ENCODE results near the gene EPC1. TPM values are rescaled to one million over a fixed set of nuclear protein-coding genes. Genes with fewer than 3 reads are reported as not detected.
A peak's percentile ranks its signal among the peaks of the same experiment; 100 is the strongest.

EPC1 gene
- polyA plus RNA-seq, 1 of the 3 experiments (the other 2 are of a cell fraction) = 21.8 TPM

- 47% methylated on average over 11 of the region's 11 CpGs for WGBS (ENCODE audit: low lambda C conversion rate)
Observed at GRCh38 chr10:32298075-32298812, 48.7 kb downstream of the EPC1 start.

More at GRCh38 chr10:32298075-32298812, 48.7 kb downstream of the EPC1 start:
- ChIA-PET POLR2A (no interaction called here), CTCF (interaction anchor here (1.2 kb wide), 1 partner anchor 16 kb away, joined by 3 read pairs; no protein-coding TSS in a partner anchor)
- H3K36me3 ChIP-seq (replicated peaks in 1 of 2; ENCODE audit: control insufficient read depth in 1 of 2, insufficient read depth in 2 of 2, low read length in 1 of 2) = peaks cover 5 to 19% of the 10 kb centered on the region in 2 experiments
- no peak for DNase-seq
- no peaks in the 10 kb centered on the region for H3K27me3 ChIP-seq (ENCODE audit: insufficient read depth)
- H3K27ac ChIP-seq (ENCODE audit: low read depth in 2 of 2, low read length in 1 of 2) = peak overlapping the region; percentile 58 to 93; a peak in 3 of 4 replicates
- H3K9ac ChIP-seq = peak overlapping the region; percentile 49; the same call in 1 of the 2 replicates
- H3K4me2 ChIP-seq = peak overlapping the region; percentile 47
- H4K20me1 ChIP-seq (ENCODE audit: insufficient read depth) = peaks cover 78% of the 10 kb centered on the region
- peaks cover 98% of the 10 kb centered on the region for H3K79me2 ChIP-seq (ENCODE audit: insufficient read depth)
- H3K9me3 ChIP-seq = no peaks in the 10 kb centered on the region
- no peak overlapping the region for H3K4me3 ChIP-seq (ENCODE audit: low read depth in 2 of 2, low read length in 1 of 2)
- peaks cover 0 to 6% of the 10 kb centered on the region in 2 experiments; a peak in 3 of 4 replicates for H3K4me1 ChIP-seq (ENCODE audit: control insufficient read depth in 1 of 2, insufficient read depth in 2 of 2, low read depth in 1 of 2, low read length in 1 of 2)
- H3K9me2 ChIP-seq = no peaks in the 10 kb centered on the region
- peaks cover 28% of the 10 kb centered on the region for H3F3A ChIP-seq (replicated peaks; ENCODE audit: insufficient read depth)
- no peak overlapping the region for H2AFZ ChIP-seq (ENCODE audit: low read depth)
- TF ChIP-seq NFIC (IDR thresholded peaks at IDR 0.05; ENCODE audit: borderline replicate concordance) = no peak
- no peak for TF ChIP-seq MAX (IDR thresholded peaks at IDR 0.05; ENCODE audit: low read depth)
- TF ChIP-seq NRF1 (IDR thresholded peaks at IDR 0.05; ENCODE audit: low read depth, low read length) = no peak
- TF ChIP-seq PBX3 (IDR thresholded peaks at IDR 0.05) = peak; percentile 56; the same call in 1 of the 2 replicates
- TF ChIP-seq MXI1 (IDR thresholded peaks at IDR 0.05; ENCODE audit: low read depth, low read length) = no peak
- TF ChIP-seq FOSL2 (IDR thresholded peaks at IDR 0.05; ENCODE audit: borderline replicate concordance, low read depth) = peak; percentile 78
- TF ChIP-seq TEAD4 (IDR thresholded peaks at IDR 0.05; ENCODE audit: borderline replicate concordance, insufficient read depth) = 0 out of 2 replicates have a peak, but pooled peaks have one; percentile 33
- TF ChIP-seq CTCF (IDR thresholded peaks at IDR 0.05) = no peak
- no peak; the same call in 1 of the 2 replicates for TF ChIP-seq RXRA (IDR thresholded peaks at IDR 0.05; ENCODE audit: borderline replicate concordance, low read depth)
- peak; percentile 58 for TF ChIP-seq TCF12 (IDR thresholded peaks at IDR 0.05)
- peak; percentile 46; the same call in 1 of the 2 replicates for TF ChIP-seq POLR2AphosphoS5 (IDR thresholded peaks at IDR 0.05; ENCODE audit: low read depth, low read length)
- peak; percentile 78 for TF ChIP-seq JUND (IDR thresholded peaks at IDR 0.05)
- no peak for TF ChIP-seq FOXJ3 (CRISPR knock-in tag; IDR thresholded peaks at IDR 0.05)
- TF ChIP-seq IRF3 (IDR thresholded peaks at IDR 0.05; ENCODE audit: low read depth, low read length) = no peak

All from SK-N-SH (cell line).